K562 (cell line): ENCODE data around the gene TMEM205. TPM values are rescaled to one million over a fixed set of nuclear protein-coding genes. Genes with fewer than 3 reads are reported as not detected.

Experiments used
- C11orf30 ChIP-seq: fragments of 450-650 bp; IDR thresholded peaks from 2 replicates; pipeline ENCODE4 v1.6.1; 2016; ENCODE audit warnings: low read depth, mild to moderate bottlenecking
- CBFA2T2 ChIP-seq: fragments of 450-650 bp; conservative IDR thresholded peaks from 2 replicates; pipeline ENCODE4 v1.6.1; 2017; ENCODE audit warnings: mild to moderate bottlenecking
- CHD1 ChIP-seq: fragments of 200-600 bp; sonication (generic); IDR thresholded peaks from one replicate; pipeline ENCODE4 v1.6.1; 2012; ENCODE audit warnings: mild to moderate bottlenecking, moderate library complexity, low read length, inconsistent platforms
- CXXC5 ChIP-seq: fragments of 250-450 bp; sonication (Bioruptor Pico); IDR thresholded peaks from 2 replicates; pipeline ENCODE4 v1.8.0; 2022; ENCODE audit warnings: inconsistent platforms, mild to moderate bottlenecking, moderate library complexity
- EHMT2 ChIP-seq: fragments of 450-650 bp; IDR thresholded peaks from 2 replicates; pipeline ENCODE4 v1.6.1; 2018; ENCODE audit warnings: antibody characterized with exemption
- ESRRB ChIP-seq: fragments of 250-450 bp; sonication (Bioruptor Pico); IDR thresholded peaks from 2 replicates; pipeline ENCODE4 v1.5.0; 2020; ENCODE audit warnings: mild to moderate bottlenecking, moderate library complexity, borderline replicate concordance
- ETS2 ChIP-seq: IDR thresholded peaks from 2 replicates; pipeline ENCODE4 v1.6.1; 2016; ENCODE audit warnings: borderline replicate concordance, missing genetic modification characterization, mild to moderate bottlenecking, moderate library complexity, missing compliant biosample characterization; ENCODE audit not compliant: poor library complexity, severe bottlenecking
- ETV5 ChIP-seq: sonication (generic); formaldehyde crosslinking; IDR thresholded peaks from 2 replicates; pipeline ENCODE4 v1.4.0; 2020; ENCODE audit warnings: low read depth, mild to moderate bottlenecking, missing genetic modification reagents
- FOXJ2 ChIP-seq: fragments of 200-800 bp; sonication (Bioruptor generic); IDR thresholded peaks from 2 replicates; pipeline ENCODE4 v1.6.1; 2016; ENCODE audit warnings: missing genetic modification characterization, missing compliant biosample characterization
- HCFC1 ChIP-seq: IDR thresholded peaks from 2 replicates; pipeline ENCODE4 v1.6.1; 2012; ENCODE audit warnings: low read depth, low read length, improper control_type of control experiment
- HMGN3 ChIP-seq: IDR thresholded peaks from 2 replicates; pipeline ENCODE4 v1.6.1; 2011; ENCODE audit warnings: borderline replicate concordance, low read depth, mild to moderate bottlenecking, mixed read lengths, low read length; ENCODE audit not compliant: insufficient read length; ENCODE audit errors: extremely low read depth
- HNRNPLL ChIP-seq: fragments of 200-400 bp; formaldehyde crosslinking; IDR thresholded peaks from 2 replicates; pipeline ENCODE4 v1.6.1; 2017; ENCODE audit warnings: low read length, low read depth, mild to moderate bottlenecking; ENCODE audit not compliant: poor library complexity, severe bottlenecking
- KHSRP ChIP-seq: fragments of 450-650 bp; IDR thresholded peaks from 2 replicates; pipeline ENCODE4 v1.6.1; 2017
- KLF16 ChIP-seq: IDR thresholded peaks from 2 replicates; pipeline ENCODE4 v1.6.1; 2016; ENCODE audit warnings: antibody characterized with exemption
- MAFF ChIP-seq: IDR thresholded peaks from 2 replicates; pipeline ENCODE4 v1.6.1; 2012; ENCODE audit warnings: low read length, improper control_type of control experiment
- MEF2D ChIP-seq: conservative IDR thresholded peaks from 2 replicates; pipeline ENCODE4 v1.6.1; 2016; ENCODE audit warnings: low read depth, missing genetic modification characterization, missing compliant biosample characterization
- MTA2 ChIP-seq: fragments of 450-650 bp; IDR thresholded peaks from 2 replicates; pipeline ENCODE4 v1.6.1; 2016; ENCODE audit warnings: low read depth
- SLC30A9 ChIP-seq: fragments of 250-450 bp; sonication (Bioruptor Pico); IDR thresholded peaks from 2 replicates; pipeline ENCODE4 v1.8.0; 2022; ENCODE audit warnings: mild to moderate bottlenecking, moderate library complexity
- TCF3 ChIP-seq: sonication (generic); formaldehyde crosslinking; IDR thresholded peaks from 2 replicates; pipeline ENCODE4 v1.4.0; 2020; ENCODE audit warnings: mild to moderate bottlenecking, missing genetic modification reagents
- U2AF2 ChIP-seq: fragments of 200-400 bp; formaldehyde crosslinking; optimal IDR thresholded peaks from 2 replicates; pipeline ENCODE3; 2017; ENCODE audit warnings: low read depth, mild to moderate bottlenecking, low read length
- ZFP1 ChIP-seq: fragments of 450-650 bp; formaldehyde crosslinking; IDR thresholded peaks from 2 replicates; pipeline ENCODE4 v1.4.0; 2020; ENCODE audit warnings: mild to moderate bottlenecking, mixed read lengths
- ZNF217 ChIP-seq: sonication (generic); formaldehyde crosslinking; IDR thresholded peaks from 2 replicates; pipeline ENCODE4 v1.8.0; 2022; ENCODE audit warnings: mild to moderate bottlenecking, missing genetic modification reagents
- ZNF764 ChIP-seq: fragments of 250-450 bp; sonication (Bioruptor Pico); IDR thresholded peaks from 2 replicates; pipeline ENCODE4 v1.4.0; 2020; ENCODE audit warnings: low read depth, mild to moderate bottlenecking, moderate library complexity
- ZNF766 ChIP-seq: fragments of 200-800 bp; sonication (Bioruptor generic); conservative IDR thresholded peaks from 2 replicates; pipeline ENCODE4 v1.6.1; 2016; ENCODE audit warnings: missing genetic modification characterization, missing compliant biosample characterization
- ZNF785 ChIP-seq: fragments of 250-450 bp; sonication (Bioruptor Pico); IDR thresholded peaks from 2 replicates; pipeline ENCODE4 v1.4.0; 2020; ENCODE audit warnings: mild to moderate bottlenecking
- polyA plus RNA-seq, 8 experiments: library from polyadenylated mRNA; depleted of rRNA in 4 of 8; stranded (reverse) in 5 of 8; unstranded in 3 of 8; fragments of >200 nt; fragmentation: Nextera tagmentation in 2 of 8; fragmentation: Illumina TruSeq in 1 of 8; extraction: Ambion mirVana in 2 of 8; extraction: Trizol in 1 of 8; gene quantifications; 2 replicates each; pipeline versions ENCODE4 v1.2.1 to v1.2.3, GENCODE V29; 2011 to 2014; ENCODE audit warnings: inconsistent platforms in 1 of 8, missing spikeins in 1 of 8
- total RNA-seq, 7 experiments: library from RNA; depleted of rRNA in 6 of 7; stranded (reverse); fragments of >200 nt in 6 of 7; fragmentation: Illumina TruSeq in 2 of 7; extraction: Trizol in 2 of 7; gene quantifications; 2 replicates each; pipeline versions ENCODE4 v1.2.1 to v1.2.3, GENCODE V29; 2011 to 2021; ENCODE audit warnings: low replicate concordance in 1 of 7
- TF ChIP-seq, protein P1 (sequence below): fragments of 450-650 bp; conservative IDR thresholded peaks from 2 replicates; pipeline ENCODE4 v1.6.1; 2016; ENCODE audit warnings: missing genetic modification characterization, low read depth, mild to moderate bottlenecking, control low read depth, missing compliant biosample characterization

The TMEM205 gene
- total and polyA plus RNA-seq, 9 of the 15 experiments (the other 6 are each of a cell fraction or from before 2014, with no cell fraction given), result 21.3 to 81.5 (median 44.1) TPM

DNA sequence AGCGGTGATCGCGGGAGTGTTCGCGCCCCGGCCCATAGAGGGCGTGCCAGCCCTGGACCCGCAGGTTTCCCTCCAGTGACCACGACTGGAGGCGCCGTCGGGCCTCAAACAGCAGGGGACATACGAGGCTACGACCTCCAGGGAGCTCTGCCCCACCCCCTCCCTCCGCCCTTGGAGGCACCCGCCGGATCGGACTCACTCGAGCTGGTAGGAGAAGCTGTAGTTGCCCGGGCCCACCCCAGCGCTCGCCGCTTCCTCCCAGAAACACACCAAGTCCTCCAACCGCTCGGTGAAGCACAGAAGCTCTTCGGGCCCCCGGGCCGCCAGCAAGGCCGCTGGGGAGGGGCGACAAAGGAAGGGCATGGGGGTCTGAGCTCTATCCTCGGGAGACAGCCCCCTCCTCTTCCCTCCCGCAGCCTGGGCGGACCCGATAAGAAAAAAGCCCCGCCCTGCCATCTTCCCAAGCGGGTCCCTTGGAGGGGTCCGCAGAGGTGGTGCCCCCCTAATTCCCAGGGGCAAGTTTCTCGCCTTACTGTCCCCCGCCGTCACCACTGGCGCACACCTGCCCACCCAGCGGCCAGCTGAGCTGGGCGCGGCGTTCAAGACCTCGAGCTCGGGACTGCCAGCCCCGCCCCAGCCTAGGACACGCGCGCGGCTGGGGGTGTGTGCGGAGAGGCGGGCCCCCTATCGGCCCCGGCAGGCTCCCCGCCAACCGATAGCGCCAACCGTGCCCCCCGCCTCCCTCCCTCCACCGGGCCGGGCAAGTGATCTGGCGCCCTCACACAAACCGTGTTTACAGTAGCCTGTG, 37.0 kb upstream of the TMEM205 start (continued):
- TF ChIP-seq ETV5 (CRISPR knock-in tag) (peak; percentile 23; the same call in 1 of the 2 replicates), MTA2 (no peak; the same call in 1 of the 2 replicates), SLC30A9 (CRISPR knock-in tag) (no peak), MAFF (no peak), HMGN3 (peak; percentile 53), ZFP1 (CRISPR knock-in tag) (no peak), U2AF2 (no peak), CHD1 (no peak), EHMT2 (no peak), TCF3 (CRISPR knock-in tag) (peak; percentile 61), KLF16 (0 out of 2 replicates have a peak, but pooled peaks have one; percentile 56), MEF2D (tag) (no peak), HCFC1 (peak; percentile 46), ESRRB (no peak), ETS2 (no peak), C11orf30 (no peak), CBFA2T2 (peak; percentile 71), FOXJ2 (tag) (no peak), KHSRP (no peak), ZNF785 (no peak), ZNF766 (no peak), ZNF217 (CRISPR knock-in tag) (no peak), HNRNPLL (no peak), CXXC5 (peak; percentile 59), ZNF764 (CRISPR knock-in tag) (no peak)
- TF ChIP-seq, protein P1, sequence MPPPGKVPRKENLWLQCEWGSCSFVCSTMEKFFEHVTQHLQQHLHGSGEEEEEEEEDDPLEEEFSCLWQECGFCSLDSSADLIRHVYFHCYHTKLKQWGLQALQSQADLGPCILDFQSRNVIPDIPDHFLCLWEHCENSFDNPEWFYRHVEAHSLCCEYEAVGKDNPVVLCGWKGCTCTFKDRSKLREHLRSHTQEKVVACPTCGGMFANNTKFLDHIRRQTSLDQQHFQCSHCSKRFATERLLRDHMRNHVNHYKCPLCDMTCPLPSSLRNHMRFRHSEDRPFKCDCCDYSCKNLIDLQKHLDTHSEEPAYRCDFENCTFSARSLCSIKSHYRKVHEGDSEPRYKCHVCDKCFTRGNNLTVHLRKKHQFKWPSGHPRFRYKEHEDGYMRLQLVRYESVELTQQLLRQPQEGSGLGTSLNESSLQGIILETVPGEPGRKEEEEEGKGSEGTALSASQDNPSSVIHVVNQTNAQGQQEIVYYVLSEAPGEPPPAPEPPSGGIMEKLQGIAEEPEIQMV (tag), result no peak
